GM15510 (cell line): Measurements from ENCODE around the gene C5AR2.

Experiments used
- POLR2A ChIP-seq: IDR thresholded peaks from 3 replicates; pipeline ENCODE4 v1.6.1; 2011; ENCODE audit warnings: borderline replicate concordance; ENCODE audit not compliant: insufficient read length; ENCODE audit errors: extremely low read depth

C5AR2 gene

DNA sequence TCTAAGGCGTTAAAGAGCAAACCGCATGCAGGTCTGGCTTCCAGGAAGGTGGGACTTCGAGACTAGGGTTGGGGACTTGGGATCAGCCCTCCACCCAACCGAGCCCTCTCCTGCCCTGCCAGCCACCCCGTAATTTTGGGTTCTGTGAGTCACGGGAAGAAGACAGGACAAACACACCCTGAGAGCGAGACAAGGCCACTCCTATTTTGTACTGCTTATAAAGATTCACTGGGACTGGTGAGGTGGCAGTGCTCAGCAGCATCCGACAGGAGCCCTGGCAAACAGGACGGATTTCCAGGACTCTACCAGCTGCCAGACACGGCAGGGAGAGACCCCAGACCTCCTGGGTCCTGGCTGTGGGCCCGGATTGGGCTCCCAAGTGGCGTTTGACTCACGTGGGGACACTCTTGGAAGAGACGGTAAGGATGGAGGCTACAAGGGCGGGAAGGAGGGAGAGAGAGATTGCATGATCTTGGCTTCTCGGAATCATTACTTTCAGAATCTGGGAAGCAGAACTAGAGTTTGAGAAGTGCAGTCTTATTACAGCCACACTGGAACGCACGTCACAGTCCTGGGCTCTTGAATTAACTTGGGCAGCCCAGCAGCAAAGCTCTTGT lies at the start of gene C5AR2:
Gene C5AR2 (plus strand): TSS at position 245 of the 617 bp plus-strand sequence. CDS start 8,625 bp downstream, outside the sequence.
- TF ChIP-seq POLR2A: no peak

DNA sequence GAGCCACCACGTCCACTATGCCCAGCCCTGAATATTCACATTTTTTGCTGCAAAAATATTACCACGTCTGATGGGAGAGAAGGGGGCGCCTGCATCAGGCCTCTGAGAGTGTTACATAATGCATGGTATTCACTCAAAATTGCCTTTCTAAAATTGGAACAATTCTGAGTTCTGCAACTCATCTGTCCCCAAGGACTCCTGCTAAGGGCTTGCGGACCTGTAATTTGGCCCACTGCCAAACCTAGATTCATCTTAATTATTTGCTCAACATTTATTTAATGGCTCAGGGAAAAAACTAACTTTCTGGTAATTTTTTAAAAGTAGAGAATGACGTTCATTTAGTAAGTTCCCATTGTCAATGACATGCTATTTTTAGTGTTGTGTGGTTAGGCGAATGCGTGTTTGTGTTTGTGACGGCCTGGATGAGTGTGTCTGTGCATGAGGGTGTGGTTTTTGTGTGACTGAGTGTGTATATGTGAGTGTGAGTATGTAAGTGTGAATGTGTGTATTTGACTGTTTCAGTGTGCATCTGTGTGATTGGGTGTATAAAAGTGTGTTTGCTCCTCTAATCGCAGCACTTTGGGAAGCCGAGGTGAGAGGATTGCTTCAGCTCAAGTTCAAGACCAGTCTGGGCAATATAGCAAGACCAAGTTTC lies 48.4 kb upstream of the C5AR2 start:
- TF ChIP-seq POLR2A: no peak

- TF ChIP-seq POLR2A: no peak
These were observed 47.6 kb upstream of the C5AR2 start for GRCh38 chr19:47284324-47284899.

GRCh38 chr19:47296036-47296435 lies 35.9 kb upstream of the C5AR2 start:
- no peak for TF ChIP-seq POLR2A

GRCh38 chr19:47302249-47302648 lies 29.7 kb upstream of the C5AR2 start:
- TF ChIP-seq POLR2A: no peak

- TF ChIP-seq POLR2A: no peak
These were observed 28.0 kb upstream of the C5AR2 start for GRCh38 chr19:47303966-47304365.

DNA sequence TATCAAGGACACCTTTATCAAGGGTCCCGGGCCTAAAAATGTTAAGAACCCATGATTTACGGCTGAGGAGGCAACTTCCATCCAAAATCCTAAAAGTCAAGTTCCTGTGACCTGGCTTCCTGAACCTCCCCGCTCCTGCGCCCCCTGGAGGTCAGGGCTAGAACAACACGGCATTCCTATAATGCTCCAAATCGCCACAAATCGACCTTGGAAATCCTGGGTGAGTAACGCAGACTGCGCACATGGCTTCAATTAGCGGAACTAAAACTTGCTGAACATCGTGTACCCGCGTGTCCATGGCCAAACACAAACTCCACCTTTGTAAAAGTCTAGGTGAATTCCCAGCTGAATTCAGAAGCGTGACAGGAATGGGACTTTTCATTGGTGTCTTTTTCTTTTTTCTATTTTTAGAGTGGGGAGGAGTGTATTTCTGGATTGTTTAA lies 26.6 kb upstream of the C5AR2 start:
- TF ChIP-seq POLR2A: no peak

DNA sequence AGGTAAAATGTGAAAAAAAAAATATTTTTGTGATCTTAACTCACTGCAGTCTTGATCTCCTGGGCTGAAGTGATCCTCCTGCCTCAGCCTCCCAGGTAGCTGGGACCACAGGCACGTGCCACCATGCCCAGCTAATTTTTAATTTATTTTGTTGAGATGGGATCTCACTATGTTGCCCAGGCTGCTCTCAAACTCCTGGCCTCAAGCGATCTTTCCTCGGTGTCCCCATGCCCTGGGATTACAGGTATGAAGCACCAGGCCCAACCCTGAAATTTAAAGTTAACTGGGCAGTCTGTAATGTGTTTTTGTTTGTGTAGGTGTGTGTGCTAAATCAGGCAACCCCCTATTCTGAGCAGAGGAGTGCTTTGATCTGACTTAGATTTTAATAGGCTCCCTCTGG lies 25.7 kb upstream of the C5AR2 start:
- TF ChIP-seq POLR2A: no peak

GRCh38 chr19:47309038-47309437 lies 22.9 kb upstream of the C5AR2 start:
- TF ChIP-seq POLR2A: no peak

DNA sequence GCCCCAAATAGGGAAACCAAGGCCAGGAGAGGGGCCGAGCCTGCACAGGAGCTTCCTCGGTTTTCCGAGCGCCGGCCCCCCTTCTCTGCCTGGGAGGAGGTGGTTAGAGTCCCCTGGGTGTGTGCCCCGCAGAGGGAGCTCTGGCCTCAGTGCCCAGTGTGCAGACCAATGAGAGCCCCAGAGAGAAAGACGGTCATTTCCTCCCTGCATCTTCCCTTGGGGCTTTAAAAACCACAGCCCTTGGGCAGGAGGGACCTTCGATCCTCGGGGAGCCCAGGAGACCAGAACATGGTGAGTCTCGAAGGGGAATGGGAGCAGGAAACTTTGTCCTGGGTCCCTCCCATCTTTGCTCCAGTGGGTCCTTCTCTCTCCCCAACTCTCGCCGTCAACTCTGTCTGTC lies 22.4 kb upstream of the C5AR2 start, which contains the start of gene C5AR1:
Gene C5AR1 (plus strand): TSS at position 254 of the 400 bp plus-strand sequence. CDS start 35 bp downstream, at position 289.
- TF ChIP-seq POLR2A: no peak

GRCh38 chr19:47310323-47310722 lies 21.7 kb upstream of the C5AR2 start:
- no peak for TF ChIP-seq POLR2A

DNA sequence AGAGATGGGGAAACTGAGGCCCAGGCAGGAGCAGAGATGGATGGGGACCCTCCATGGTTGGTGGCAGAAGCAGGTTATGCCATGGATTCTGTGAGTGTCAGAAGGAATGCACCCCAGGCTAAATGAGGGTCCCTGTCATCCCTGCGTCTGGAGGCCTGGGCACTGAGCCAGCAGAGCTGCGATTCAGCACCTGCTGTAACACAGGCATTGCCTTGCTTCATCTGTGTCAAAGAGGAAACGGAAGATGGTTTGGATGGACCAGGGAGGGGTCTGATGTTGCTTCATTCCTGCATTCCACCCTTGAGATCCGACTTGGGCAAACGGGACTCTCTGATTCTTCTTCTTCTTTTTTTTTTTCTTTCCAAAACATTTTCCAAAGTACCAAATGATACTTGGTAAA lies 21.2 kb upstream of the C5AR2 start:
- TF ChIP-seq POLR2A: no peak

DNA sequence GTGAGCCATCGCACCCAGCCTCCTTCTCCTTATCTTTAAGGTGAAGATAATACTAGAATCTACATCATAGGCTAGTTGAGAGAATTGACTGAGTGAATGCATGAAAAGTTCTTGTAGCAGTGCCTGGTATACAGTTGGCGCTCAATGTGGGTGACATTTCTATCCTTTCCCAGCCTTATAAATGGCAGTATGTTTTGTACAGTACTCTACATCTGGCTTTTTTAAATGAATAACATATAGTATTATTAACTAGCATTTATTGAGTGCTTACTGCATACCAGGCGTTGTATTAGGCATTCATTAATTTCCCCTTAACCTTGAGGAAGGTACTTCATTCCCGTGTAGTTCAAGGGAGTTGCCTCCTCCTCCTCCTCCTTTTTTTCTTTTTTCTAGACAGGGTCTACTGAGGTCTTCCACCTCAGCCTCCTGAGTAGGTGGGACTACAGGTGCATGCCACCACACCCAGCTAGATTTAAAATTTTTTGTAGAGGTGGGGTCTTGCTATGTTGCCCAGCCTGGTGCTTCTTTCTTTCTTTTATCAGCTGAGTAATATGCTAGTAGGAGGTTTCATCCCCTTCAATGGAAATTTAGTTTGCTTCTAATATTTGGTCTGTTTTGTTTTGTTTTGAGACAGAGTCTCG lies 19.5 kb upstream of the C5AR2 start:
- TF ChIP-seq POLR2A: no peak

GRCh38 chr19:47313754-47314295 lies 18.1 kb upstream of the C5AR2 start:
- TF ChIP-seq POLR2A: no peak
